Common myeloid progenitor, CD34-positive (primary cell): ENCODE results near the gene GZF1.

ENCODE experiments used
- CTCF ChIA-PET: fragments of 350-600 bp; sonication (Branson Sonifier 250); formaldehyde crosslinking; loops from one replicate; lab custom pipeline; 2021; ENCODE audit warnings: antibody characterized with exemption; lab: Charles Lee
- POLR2A ChIA-PET: fragments of 350-600 bp; sonication (Branson Sonifier 250); formaldehyde crosslinking; loops from one replicate; lab custom pipeline; 2021; ENCODE audit warnings: antibody characterized with exemption; lab: Charles Lee
- DNase-seq, 3 donors: peaks; one replicate each; pipeline versions ENCODE4 v3.0.0 to v3.0.0-alpha.2; 2013
- H3K27ac ChIP-seq, 2 experiments: 1 replicate in 1 of 2; 2 replicates in 1 of 2; pipeline ENCODE4 v1.7.0; 2013; ENCODE audit warnings: inconsistent platforms in 2 of 2, low read length in 2 of 2, mild to moderate bottlenecking in 2 of 2, low read depth in 1 of 2, moderate library complexity in 1 of 2; ENCODE audit not compliant: severe bottlenecking in 2 of 2, insufficient read depth in 1 of 2, poor library complexity in 1 of 2
- H3K27me3 ChIP-seq, 5 experiments: replicated peaks in 2 of 5; 1 replicate in 3 of 5; 2 replicates in 2 of 5; pipeline versions ENCODE4 v1.6.1 to v1.7.0; 2013; ENCODE audit warnings: low read length in 4 of 5, mild to moderate bottlenecking in 2 of 5, moderate library complexity in 2 of 5, inconsistent platforms in 1 of 5; ENCODE audit not compliant: insufficient read depth in 5 of 5, control insufficient read depth in 4 of 5
- H3K36me3 ChIP-seq, 4 experiments: 1 replicate in 2 of 4; 2 replicates in 2 of 4; pipeline versions ENCODE4 v1.6.1 to v1.7.0; 2013; ENCODE audit warnings: low read length in 3 of 4, control low read depth in 1 of 4, mild to moderate bottlenecking in 1 of 4; ENCODE audit not compliant: control insufficient read depth in 4 of 4, insufficient read depth in 4 of 4
- H3K4me1 ChIP-seq, 4 experiments: 1 replicate in 3 of 4; 2 replicates in 1 of 4; pipeline versions ENCODE4 v1.6.1 to v1.7.1; 2013; ENCODE audit warnings: low read length in 3 of 4, mild to moderate bottlenecking in 3 of 4, control low read depth in 1 of 4, inconsistent platforms in 1 of 4, moderate library complexity in 1 of 4; ENCODE audit not compliant: control insufficient read depth in 4 of 4, insufficient read depth in 4 of 4; ENCODE audit errors: control extremely low read depth in 1 of 4
- H3K4me3 ChIP-seq, 7 experiments: 1 replicate in 4 of 7; 2 replicates in 3 of 7; pipeline versions ENCODE4 v1.5.1 to v1.7.0; 2013; ENCODE audit warnings: mild to moderate bottlenecking in 7 of 7, low read length in 6 of 7, moderate library complexity in 6 of 7, inconsistent platforms in 2 of 7, low read depth in 2 of 7, control low read depth in 1 of 7; ENCODE audit not compliant: insufficient read depth in 4 of 7, control insufficient read depth in 1 of 7; ENCODE audit errors: extremely low read depth in 1 of 7
- H3K9me3 ChIP-seq, 5 experiments: 1 replicate in 4 of 5; 2 replicates in 1 of 5; pipeline versions ENCODE4 v1.6.1 to v1.7.1; 2013; ENCODE audit warnings: low read length in 4 of 5, mild to moderate bottlenecking in 2 of 5, inconsistent platforms in 1 of 5, low read depth in 1 of 5, moderate library complexity in 1 of 5; ENCODE audit not compliant: control insufficient read depth in 4 of 5, insufficient read depth in 2 of 5; ENCODE audit errors: control extremely low read depth in 1 of 5
- WGBS: methylation state at CpG from one replicate; pipeline ENCODE4 v1.1.5; 2013; ENCODE audit not compliant: insufficient coverage; 5-methylcytosine and 5-hydroxymethylcytosine counted together

GZF1 gene

GRCh38 chr20:23415555-23415954, 53.6 kb downstream of the GZF1 start:
- WGBS, result no CpG with 5 or more reads among the region's 5 CpGs
- POLR2A ChIA-PET, result no interaction called here
- DNase-seq, result no peak
- Histone ChIP-seq H3K27me3 (no peaks in the 10 kb centered on the region), H3K4me3 (no peak overlapping the region), H3K27ac (no peak overlapping the region), H3K36me3 (peaks cover 0 to 2% (median under 1%) of the 10 kb centered on the region in 4 experiments), H3K9me3 (no peaks in the 10 kb centered on the region), H3K4me1 (peaks cover 5 to 36% (median 17%) of the 10 kb centered on the region in 4 experiments)
- CTCF ChIA-PET, result interaction anchor here (0.7 to 1.5 kb wide), 7 partner anchors 9 to 50 kb away, joined by 3 to 5 read pairs (median 3); no protein-coding TSS in a partner anchor

- ChIA-PET CTCF (interaction anchor here (0.7 to 2.4 kb wide), 6 partner anchors 9 to 51 kb away, joined by 3 to 8 read pairs (median 4); no protein-coding TSS in a partner anchor), POLR2A (no interaction called here)
- no peak overlapping the region for H3K4me3 ChIP-seq
- no peaks in the 10 kb centered on the region for H3K27me3 ChIP-seq
- no peaks in the 10 kb centered on the region for H3K9me3 ChIP-seq
- H3K4me1 ChIP-seq, result peaks cover 5 to 36% (median 17%) of the 10 kb centered on the region in 4 experiments
- peak overlapping the region; percentile 7 to 26 for H3K27ac ChIP-seq
- no peak for DNase-seq
- H3K36me3 ChIP-seq, result peaks cover 0 to 2% (median under 1%) of the 10 kb centered on the region in 4 experiments
- WGBS, result 100% methylated on average over 1 of the region's 6 CpGs
Measured at GRCh38 chr20:23415959-23416583, 54.1 kb downstream of the GZF1 start.

- DNase-seq, result peak in 2 of 3 donors; percentile 22 to 43
- peaks cover 0 to 2% (median 0%) of the 10 kb centered on the region in 4 experiments for H3K36me3 ChIP-seq
- H3K27ac ChIP-seq, result peak overlapping the region; percentile 12 to 65
- CTCF ChIA-PET, result interaction anchor here (1.0 to 2.4 kb wide), 5 partner anchors 9 to 37 kb away, joined by 3 to 8 read pairs (median 4); no protein-coding TSS in a partner anchor
- POLR2A ChIA-PET, result no interaction called here
- H3K27me3 ChIP-seq, result no peaks in the 10 kb centered on the region
- peak overlapping the region in 1 of 7 experiments; percentile 20 for H3K4me3 ChIP-seq
- H3K4me1 ChIP-seq, result peaks cover 11 to 41% (median 19%) of the 10 kb centered on the region in 4 experiments
- no peaks in the 10 kb centered on the region for H3K9me3 ChIP-seq
Measured at GRCh38 chr20:23417861-23418260, 55.9 kb downstream of the GZF1 start.

GRCh38 chr20:23419657-23419994, 57.6 kb downstream of the GZF1 start:
- Histone ChIP-seq H3K36me3 (peaks cover 0 to 2% (median 0%) of the 10 kb centered on the region in 4 experiments), H3K4me1 (peaks cover 11 to 44% (median 21%) of the 10 kb centered on the region in 4 experiments), H3K9me3 (no peaks in the 10 kb centered on the region), H3K4me3 (peak overlapping the region in 6 of 7 experiments; percentile 80 to 96 (median 92)), H3K27me3 (no peaks in the 10 kb centered on the region), H3K27ac (peak overlapping the region; percentile 85 to 91)
- DNase-seq, result no peak
- ChIA-PET POLR2A (interaction anchor here (0.7 to 1.0 kb wide), 4 partner anchors 38 to 58 kb away, joined by 3 to 6 read pairs (median 3); partner anchors contain the start of gene GZF1), CTCF (interaction anchor here (1.0 to 5.0 kb wide), 7 partner anchors 9 to 69 kb away, joined by 3 to 25 read pairs (median 4); partner anchors contain the start of gene NXT1)
- no CpG with 5 or more reads among the region's 5 CpGs for WGBS

- Histone ChIP-seq H3K27me3 (no peaks in the 10 kb centered on the region), H3K9me3 (no peaks in the 10 kb centered on the region), H3K4me3 (peak overlapping the region; percentile 80 to 96 (median 91)), H3K36me3 (peaks cover 0 to 2% (median 0%) of the 10 kb centered on the region in 4 experiments), H3K27ac (peak overlapping the region; percentile 85 to 91), H3K4me1 (peaks cover 11 to 44% (median 21%) of the 10 kb centered on the region in 4 experiments)
- CTCF ChIA-PET, result interaction anchor here (0.6 to 5.0 kb wide), 11 partner anchors 10 to 70 kb away, joined by 3 to 25 read pairs (median 4); partner anchors contain the start of gene NXT1
- POLR2A ChIA-PET, result interaction anchor here (0.6 to 1.8 kb wide), 6 partner anchors 38 to 70 kb away, joined by 3 to 6 read pairs (median 3); partner anchors contain the start of genes GZF1 and NXT1
- WGBS, result under 1% methylated on average over 41 of the region's 58 CpGs
- peak; percentile 51 to 84 (median 77) for DNase-seq
Measured at GRCh38 chr20:23419995-23420901, 58.3 kb downstream of the GZF1 start.

GRCh38 chr20:23420943-23421931, 59.3 kb downstream of the GZF1 start, which contains the start of gene NAPB:
Gene NAPB, minus strand, starts transcription at chr20:23421488. Its CDS starts 86 bp downstream, at chr20:23421402.
- peak within 1 kb of the TSS; percentile 85 to 91 for H3K27ac ChIP-seq
- WGBS, result 0% methylated on average over 53 of the region's 64 CpGs
- peak; percentile 93 to 96 (median 96) for DNase-seq
- H3K4me3 ChIP-seq, result peak within 1 kb of the TSS; percentile 80 to 96 (median 91)
- H3K36me3 ChIP-seq, result no peaks in the 10 kb centered on the region
- no peaks in the 10 kb centered on the region for H3K9me3 ChIP-seq
- H3K4me1 ChIP-seq, result peaks cover 9 to 40% (median 20%) of the 10 kb centered on the region in 4 experiments
- ChIA-PET CTCF (interaction anchor here (0.6 to 5.0 kb wide), 15 partner anchors 13 to 80 kb away, joined by 3 to 25 read pairs (median 4); partner anchors contain the start of genes CSTL1 and NXT1), POLR2A (interaction anchor here (0.6 to 1.8 kb wide), 5 partner anchors 10 to 316 kb away, joined by 3 to 6 read pairs (median 3); partner anchors contain the start of genes GZF1 and NXT1)
- no peaks in the 10 kb centered on the region for H3K27me3 ChIP-seq
